GM12874 (cell line): ENCODE data around the gene MICU1.

Experiments
- CTCF ChIP-seq: IDR thresholded peaks from 2 replicates; pipeline ENCODE4 v1.5.1; 2011; ENCODE audit warnings: low read depth, mild to moderate bottlenecking, control low read depth, low read length, moderate library complexity; ENCODE audit not compliant: insufficient read depth

The MICU1 gene

DNA sequence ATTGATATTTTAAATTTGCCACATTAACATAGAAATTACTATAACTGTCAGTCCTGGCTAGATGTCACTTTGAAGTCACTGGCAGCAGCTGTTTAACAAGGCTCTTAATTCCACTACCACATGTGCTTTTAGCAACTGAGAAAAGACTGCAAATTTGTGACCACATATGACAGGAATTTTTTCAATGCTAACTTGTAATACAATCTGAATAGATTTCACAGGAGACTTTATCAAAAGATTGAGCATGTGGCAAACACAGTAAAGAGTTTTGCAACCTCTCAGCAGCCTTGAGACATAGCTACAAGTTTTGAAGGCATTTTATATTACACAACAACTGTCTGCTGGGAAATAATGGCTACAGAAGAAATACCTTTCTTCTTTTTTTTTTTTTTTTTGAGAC is 73.0 kb downstream of the MICU1 start:
- TF ChIP-seq CTCF, result no peak

- no peak for TF ChIP-seq CTCF
Observed at GRCh38 chr10:72550239-72550638, 75.6 kb downstream of the MICU1 start.

GRCh38 chr10:72545546-72545945 is 80.3 kb downstream of the MICU1 start:
- no peak for TF ChIP-seq CTCF

- TF ChIP-seq CTCF, result no peak
Observed at GRCh38 chr10:72542396-72542815, 83.5 kb downstream of the MICU1 start.

- no peak for TF ChIP-seq CTCF
Observed at GRCh38 chr10:72541337-72541736, 84.5 kb downstream of the MICU1 start.

DNA sequence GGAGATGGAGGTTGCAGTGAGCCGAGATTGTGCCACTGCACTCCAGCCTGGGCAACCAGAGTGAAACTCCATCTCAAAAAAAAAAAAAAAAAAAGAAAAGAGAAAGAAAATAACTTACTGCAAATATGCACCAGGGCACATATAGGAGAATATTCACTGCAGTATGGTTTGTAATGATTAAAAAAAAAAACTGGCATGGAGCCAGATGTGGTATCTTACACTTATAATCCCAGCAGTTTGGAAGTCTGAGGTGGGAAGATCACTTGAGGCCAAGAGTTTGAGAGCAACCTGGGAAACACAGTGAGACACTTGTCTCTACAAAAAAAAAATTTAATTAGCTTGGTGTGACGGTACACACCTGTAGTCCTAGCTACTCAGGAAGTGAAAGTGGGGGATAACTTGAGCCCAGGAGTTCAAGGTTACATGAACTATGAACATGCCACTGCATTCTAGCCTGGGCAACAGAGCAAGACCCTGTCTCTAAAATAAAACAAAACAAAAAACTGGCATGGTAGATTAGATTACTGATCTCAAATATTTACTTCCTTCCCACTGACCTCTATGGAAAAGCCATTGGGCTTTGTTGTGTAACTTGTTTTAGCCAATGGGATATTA is 85.6 kb downstream of the MICU1 start:
- TF ChIP-seq CTCF, result no peak

DNA sequence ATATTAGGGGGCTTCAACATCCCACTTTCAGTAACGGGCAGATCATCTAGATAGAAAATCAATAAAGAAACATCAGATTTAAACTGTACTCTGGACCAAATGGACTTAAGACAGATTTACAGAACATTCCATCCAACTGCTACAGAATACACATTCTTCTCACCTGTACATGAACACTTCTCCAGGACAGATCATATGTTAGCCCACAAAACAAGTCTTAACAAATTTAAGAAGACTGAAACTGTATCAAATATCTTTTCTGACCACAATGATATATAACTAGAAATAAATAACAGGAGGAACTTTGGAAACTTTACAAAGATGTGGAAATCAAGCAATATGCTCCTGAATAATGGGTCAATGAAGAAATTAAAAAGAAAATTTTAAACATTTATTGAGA is 86.7 kb downstream of the MICU1 start:
- no peak for TF ChIP-seq CTCF
